Mesothelial cell of epicardium (in vitro differentiated cells): ENCODE data around the gene MEIS1. TPM values are rescaled to one million over a fixed set of nuclear protein-coding genes. Genes with fewer than 3 reads are reported as not detected.

Experiments
- DNase-seq, 2 experiments: peaks; one replicate each; pipeline ENCODE4 v3.0.0; 2021; ENCODE audit warnings: low spot score in 2 of 2; ENCODE audit not compliant: unreplicated experiment in 2 of 2
- H3K27ac Mint-ChIP-seq: 2 replicates; pipeline ENCODE4 v1.8.0; 2021; ENCODE audit warnings: mixed read lengths
- H3K27me3 Mint-ChIP-seq: 2 replicates; pipeline ENCODE4 v1.8.0; 2021; ENCODE audit warnings: low read depth, mixed read lengths
- H3K36me3 Mint-ChIP-seq: 2 replicates; pipeline ENCODE4 v1.8.0; 2021; ENCODE audit warnings: mixed read lengths
- H3K4me1 Mint-ChIP-seq: 2 replicates; pipeline ENCODE4 v1.8.0; 2021; ENCODE audit warnings: mixed read lengths
- H3K4me3 Mint-ChIP-seq: 2 replicates; pipeline ENCODE4 v1.8.0; 2021; ENCODE audit warnings: mild to moderate bottlenecking, moderate library complexity, mixed read lengths
- H3K9me3 Mint-ChIP-seq: 2 replicates; pipeline ENCODE4 v1.8.0; 2021; ENCODE audit warnings: mixed read lengths
- CTCF ChIP-seq: fragments of 200-600 bp; sonication (generic); IDR thresholded peaks from one replicate; pipeline ENCODE4 v1.5.0; 2021; ENCODE audit warnings: antibody characterized with exemption; ENCODE audit not compliant: unreplicated experiment
- total RNA-seq: library from RNA; stranded (reverse); gene quantifications from 3 replicates; pipeline ENCODE4 v1.2.1, GENCODE V29; 2021

Gene MEIS1
- total RNA-seq, 1 donor from 2014 or later: 324 TPM

GRCh38 chr2:66545258-66545657 is 110.3 kb downstream of the MEIS1 start:
- Mint-ChIP-seq H3K4me1 (peaks cover 65% of the 10 kb centered on the region), H3K27me3 (no peaks in the 10 kb centered on the region), H3K9me3 (no peaks in the 10 kb centered on the region), H3K27ac (no peak overlapping the region), H3K4me3 (no peak overlapping the region), H3K36me3 (peaks cover 12% of the 10 kb centered on the region)
- no peak for DNase-seq
- TF ChIP-seq CTCF: no peak

- Mint-ChIP-seq H3K4me1 (peaks cover 60% of the 10 kb centered on the region), H3K27me3 (no peaks in the 10 kb centered on the region), H3K27ac (peak overlapping the region; percentile 41), H3K9me3 (no peaks in the 10 kb centered on the region), H3K4me3 (no peak overlapping the region), H3K36me3 (peaks cover 11% of the 10 kb centered on the region)
- no peak for DNase-seq
- no peak for TF ChIP-seq CTCF
Measured at GRCh38 chr2:66547118-66547517, 112.2 kb downstream of the MEIS1 start.

- Mint-ChIP-seq H3K27ac (peak overlapping the region; percentile 65), H3K27me3 (no peaks in the 10 kb centered on the region), H3K9me3 (no peaks in the 10 kb centered on the region), H3K4me3 (no peak overlapping the region), H3K4me1 (peaks cover 59% of the 10 kb centered on the region), H3K36me3 (peaks cover 11% of the 10 kb centered on the region)
- DNase-seq: no peak
- TF ChIP-seq CTCF: no peak
Measured at GRCh38 chr2:66547887-66548286, 113.0 kb downstream of the MEIS1 start.

- DNase-seq: no peak
- TF ChIP-seq CTCF: no peak
- peaks cover 11% of the 10 kb centered on the region for H3K36me3 Mint-ChIP-seq
- peaks cover 59% of the 10 kb centered on the region for H3K4me1 Mint-ChIP-seq
- no peak overlapping the region for H3K4me3 Mint-ChIP-seq
- H3K9me3 Mint-ChIP-seq: no peaks in the 10 kb centered on the region
- H3K27me3 Mint-ChIP-seq: no peaks in the 10 kb centered on the region
- peak overlapping the region; percentile 65 for H3K27ac Mint-ChIP-seq
Measured at GRCh38 chr2:66548422-66548821, 113.5 kb downstream of the MEIS1 start.

- Mint-ChIP-seq H3K4me1 (peaks cover 68% of the 10 kb centered on the region), H3K4me3 (no peak overlapping the region), H3K9me3 (no peaks in the 10 kb centered on the region), H3K27me3 (no peaks in the 10 kb centered on the region), H3K36me3 (peaks cover 11% of the 10 kb centered on the region), H3K27ac (peak overlapping the region; percentile 17)
- no peak for DNase-seq
- no peak for TF ChIP-seq CTCF
Measured at GRCh38 chr2:66550826-66551225, 115.9 kb downstream of the MEIS1 start.

- Mint-ChIP-seq H3K27me3 (no peaks in the 10 kb centered on the region), H3K36me3 (peaks cover 11% of the 10 kb centered on the region), H3K27ac (peak overlapping the region; percentile 97), H3K9me3 (no peaks in the 10 kb centered on the region), H3K4me1 (peaks cover 65% of the 10 kb centered on the region), H3K4me3 (peak overlapping the region; percentile 22)
- DNase-seq: peak; percentile 58 to 67
- TF ChIP-seq CTCF: no peak
Measured at GRCh38 chr2:66553370-66553769, 118.4 kb downstream of the MEIS1 start.
